Endothelial cell (in vitro differentiated cells): ENCODE measurements around the gene KRT77. TPM values are rescaled to one million over a fixed set of nuclear protein-coding genes. Genes with fewer than 3 reads are reported as not detected.

ENCODE experiments used
- DNase-seq: peaks from one replicate; pipeline ENCODE4 v3.0.0; 2021; ENCODE audit warnings: low spot score
- H3K27ac Mint-ChIP-seq: one replicate; pipeline ENCODE4 v1.8.0; 2021; ENCODE audit warnings: mixed read lengths, inconsistent platforms; ENCODE audit not compliant: unreplicated experiment
- H3K27me3 Mint-ChIP-seq: one replicate; pipeline ENCODE4 v1.8.0; 2021; ENCODE audit warnings: mild to moderate bottlenecking, moderate library complexity, mixed read lengths, inconsistent platforms; ENCODE audit not compliant: unreplicated experiment
- H3K36me3 Mint-ChIP-seq: one replicate; pipeline ENCODE4 v1.8.0; 2021; ENCODE audit warnings: mild to moderate bottlenecking, low read depth, mixed read lengths, inconsistent platforms; ENCODE audit not compliant: unreplicated experiment
- H3K4me1 Mint-ChIP-seq: one replicate; pipeline ENCODE4 v1.8.0; 2021; ENCODE audit warnings: mild to moderate bottlenecking, mixed read lengths, inconsistent platforms; ENCODE audit not compliant: unreplicated experiment
- H3K4me3 Mint-ChIP-seq: one replicate; pipeline ENCODE4 v1.8.0; 2021; ENCODE audit warnings: mild to moderate bottlenecking, mixed read lengths, inconsistent platforms; ENCODE audit not compliant: unreplicated experiment
- H3K9me3 Mint-ChIP-seq: one replicate; pipeline ENCODE4 v1.8.0; 2021; ENCODE audit warnings: mixed read lengths, inconsistent platforms; ENCODE audit not compliant: unreplicated experiment
- total RNA-seq: library from RNA; stranded (reverse); fragmentation: NEBNext Ultra II Directional; extraction: Animal tissue kit (Norgen Biotek cat#: 25700); gene quantifications from one replicate; pipeline ENCODE4 v1.2.1, GENCODE V29; 2021; ENCODE audit not compliant: unreplicated experiment
- TF ChIP-seq, protein P1 (sequence below): fragments of 200-600 bp; sonication (generic); IDR thresholded peaks from one replicate; pipeline ENCODE4 v1.5.0; 2021; ENCODE audit warnings: antibody characterized with exemption; ENCODE audit not compliant: unreplicated experiment

KRT77 gene
- total RNA-seq, 1 donor from 2014 or later = not detected

- Mint-ChIP-seq H3K27ac (no peak overlapping the region), H3K9me3 (no peaks in the 10 kb centered on the region), H3K36me3 (no peaks in the 10 kb centered on the region), H3K4me3 (no peak overlapping the region), H3K27me3 (peaks cover 9% of the 10 kb centered on the region), H3K4me1 (no peaks in the 10 kb centered on the region)
- DNase-seq = no peak
- TF ChIP-seq, protein P1, sequence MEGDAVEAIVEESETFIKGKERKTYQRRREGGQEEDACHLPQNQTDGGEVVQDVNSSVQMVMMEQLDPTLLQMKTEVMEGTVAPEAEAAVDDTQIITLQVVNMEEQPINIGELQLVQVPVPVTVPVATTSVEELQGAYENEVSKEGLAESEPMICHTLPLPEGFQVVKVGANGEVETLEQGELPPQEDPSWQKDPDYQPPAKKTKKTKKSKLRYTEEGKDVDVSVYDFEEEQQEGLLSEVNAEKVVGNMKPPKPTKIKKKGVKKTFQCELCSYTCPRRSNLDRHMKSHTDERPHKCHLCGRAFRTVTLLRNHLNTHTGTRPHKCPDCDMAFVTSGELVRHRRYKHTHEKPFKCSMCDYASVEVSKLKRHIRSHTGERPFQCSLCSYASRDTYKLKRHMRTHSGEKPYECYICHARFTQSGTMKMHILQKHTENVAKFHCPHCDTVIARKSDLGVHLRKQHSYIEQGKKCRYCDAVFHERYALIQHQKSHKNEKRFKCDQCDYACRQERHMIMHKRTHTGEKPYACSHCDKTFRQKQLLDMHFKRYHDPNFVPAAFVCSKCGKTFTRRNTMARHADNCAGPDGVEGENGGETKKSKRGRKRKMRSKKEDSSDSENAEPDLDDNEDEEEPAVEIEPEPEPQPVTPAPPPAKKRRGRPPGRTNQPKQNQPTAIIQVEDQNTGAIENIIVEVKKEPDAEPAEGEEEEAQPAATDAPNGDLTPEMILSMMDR = no peak
These were observed 23.1 kb upstream of the KRT77 start for GRCh38 chr12:52726451-52726850.

GRCh38 chr12:52724384-52724783, 21.1 kb upstream of the KRT77 start:
- H3K4me3 Mint-ChIP-seq = no peak overlapping the region
- no peaks in the 10 kb centered on the region for H3K9me3 Mint-ChIP-seq
- H3K36me3 Mint-ChIP-seq = no peaks in the 10 kb centered on the region
- peaks cover 6% of the 10 kb centered on the region for H3K27me3 Mint-ChIP-seq
- no peak overlapping the region for H3K27ac Mint-ChIP-seq
- no peak for DNase-seq
- H3K4me1 Mint-ChIP-seq = no peaks in the 10 kb centered on the region
- TF ChIP-seq, protein P1 = no peak

GRCh38 chr12:52722680-52723079, 19.4 kb upstream of the KRT77 start:
- peaks cover 6% of the 10 kb centered on the region for H3K27me3 Mint-ChIP-seq

DNA sequence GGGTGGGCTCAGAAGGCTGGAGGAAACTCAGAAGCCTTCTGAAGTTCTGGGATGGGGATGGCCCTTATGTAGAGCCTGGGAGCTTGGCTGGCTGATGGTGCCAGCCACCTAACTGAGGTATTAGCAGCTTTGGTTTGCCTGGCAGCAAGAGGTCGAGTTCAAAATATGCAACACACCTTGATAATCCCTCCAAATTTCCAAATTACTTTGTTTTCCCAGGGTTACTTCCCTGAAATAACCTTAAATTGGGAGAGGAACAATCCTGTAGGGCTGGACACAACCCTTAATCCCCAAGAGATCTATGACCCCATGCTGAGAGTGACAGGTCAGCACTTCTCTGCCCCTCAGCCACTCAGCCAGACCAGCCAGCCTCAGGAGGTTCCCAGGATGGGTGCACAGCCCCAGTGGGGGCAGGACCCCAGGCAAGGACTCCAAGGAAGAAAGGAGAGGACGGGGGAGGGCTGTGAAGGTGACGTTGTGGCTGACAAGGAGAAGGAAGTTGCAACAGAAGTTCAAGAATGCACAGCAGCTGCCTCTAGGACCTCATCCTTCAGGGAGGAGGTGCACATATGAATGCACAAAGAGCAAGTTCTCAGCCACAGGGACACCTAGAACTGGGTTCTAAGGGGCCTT, 18.6 kb upstream of the KRT77 start:
- H3K27ac Mint-ChIP-seq = peak overlapping the region; percentile 24
- no peaks in the 10 kb centered on the region for H3K4me1 Mint-ChIP-seq
- DNase-seq = no peak
- no peaks in the 10 kb centered on the region for H3K9me3 Mint-ChIP-seq
- TF ChIP-seq, protein P1 = no peak
- no peak overlapping the region for H3K4me3 Mint-ChIP-seq
- H3K36me3 Mint-ChIP-seq = no peaks in the 10 kb centered on the region
- peaks cover 6% of the 10 kb centered on the region for H3K27me3 Mint-ChIP-seq

More at GRCh38 chr12:52722680-52723079, 19.4 kb upstream of the KRT77 start:
- Mint-ChIP-seq H3K4me3 (no peak overlapping the region), H3K36me3 (no peaks in the 10 kb centered on the region), H3K9me3 (no peaks in the 10 kb centered on the region), H3K27ac (no peak overlapping the region), H3K4me1 (no peaks in the 10 kb centered on the region)
- DNase-seq = no peak
- TF ChIP-seq, protein P1 = no peak

- no peak for DNase-seq
- TF ChIP-seq, protein P1 = no peak
- Mint-ChIP-seq H3K4me3 (no peak overlapping the region), H3K27me3 (peaks cover 16% of the 10 kb centered on the region), H3K4me1 (no peaks in the 10 kb centered on the region), H3K27ac (no peak overlapping the region), H3K36me3 (no peaks in the 10 kb centered on the region), H3K9me3 (peaks cover 4% of the 10 kb centered on the region)
These were observed 17.1 kb upstream of the KRT77 start for GRCh38 chr12:52720365-52720886.
